22Rv1 (cell line): ENCODE results near the gene TOMM70.
"Not testable (repeated sequence)": the region's sequence is repeated elsewhere in the genome, so short reads cannot be mapped to it uniquely, and the experiment has no call there.

Experiments
- H3K27ac ChIP-seq: fragments of 450-650 bp; 2 replicates; pipeline ENCODE4 v1.5.1; 2017
- ZFX ChIP-seq: fragments of 450-650 bp; IDR thresholded peaks from 2 replicates; pipeline ENCODE4 v1.6.1; 2017; ENCODE audit warnings: antibody characterized with exemption, borderline replicate concordance
- TF ChIP-seq, protein P1 (sequence below): fragments of 450-650 bp; IDR thresholded peaks from 2 replicates; pipeline ENCODE4 v1.5.1; 2017; ENCODE audit warnings: mild to moderate bottlenecking

The TOMM70 gene

DNA sequence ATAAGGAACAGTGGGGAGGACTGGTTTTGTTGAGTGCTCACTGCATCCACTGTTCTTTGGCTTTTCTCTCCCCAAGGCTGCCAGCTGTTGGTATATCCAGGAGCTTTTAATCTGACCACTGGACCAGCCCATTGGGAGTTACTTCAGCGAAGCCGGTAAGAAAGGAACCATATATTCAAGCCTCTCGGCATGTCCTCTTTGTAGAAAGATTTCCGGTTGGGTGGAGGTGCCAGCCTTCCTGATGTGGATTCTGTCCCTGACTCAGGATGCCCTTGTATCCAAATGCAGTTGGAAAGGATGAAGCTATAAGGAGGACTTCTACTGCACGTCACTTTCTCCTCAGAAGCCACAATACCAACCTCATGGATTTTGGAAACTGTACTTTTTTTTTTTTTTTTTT lies 52.2 kb downstream of the TOMM70 start:
- TF ChIP-seq, protein P1, sequence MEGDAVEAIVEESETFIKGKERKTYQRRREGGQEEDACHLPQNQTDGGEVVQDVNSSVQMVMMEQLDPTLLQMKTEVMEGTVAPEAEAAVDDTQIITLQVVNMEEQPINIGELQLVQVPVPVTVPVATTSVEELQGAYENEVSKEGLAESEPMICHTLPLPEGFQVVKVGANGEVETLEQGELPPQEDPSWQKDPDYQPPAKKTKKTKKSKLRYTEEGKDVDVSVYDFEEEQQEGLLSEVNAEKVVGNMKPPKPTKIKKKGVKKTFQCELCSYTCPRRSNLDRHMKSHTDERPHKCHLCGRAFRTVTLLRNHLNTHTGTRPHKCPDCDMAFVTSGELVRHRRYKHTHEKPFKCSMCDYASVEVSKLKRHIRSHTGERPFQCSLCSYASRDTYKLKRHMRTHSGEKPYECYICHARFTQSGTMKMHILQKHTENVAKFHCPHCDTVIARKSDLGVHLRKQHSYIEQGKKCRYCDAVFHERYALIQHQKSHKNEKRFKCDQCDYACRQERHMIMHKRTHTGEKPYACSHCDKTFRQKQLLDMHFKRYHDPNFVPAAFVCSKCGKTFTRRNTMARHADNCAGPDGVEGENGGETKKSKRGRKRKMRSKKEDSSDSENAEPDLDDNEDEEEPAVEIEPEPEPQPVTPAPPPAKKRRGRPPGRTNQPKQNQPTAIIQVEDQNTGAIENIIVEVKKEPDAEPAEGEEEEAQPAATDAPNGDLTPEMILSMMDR = no peak
- TF ChIP-seq ZFX = no peak
- no peak overlapping the region for H3K27ac ChIP-seq

DNA sequence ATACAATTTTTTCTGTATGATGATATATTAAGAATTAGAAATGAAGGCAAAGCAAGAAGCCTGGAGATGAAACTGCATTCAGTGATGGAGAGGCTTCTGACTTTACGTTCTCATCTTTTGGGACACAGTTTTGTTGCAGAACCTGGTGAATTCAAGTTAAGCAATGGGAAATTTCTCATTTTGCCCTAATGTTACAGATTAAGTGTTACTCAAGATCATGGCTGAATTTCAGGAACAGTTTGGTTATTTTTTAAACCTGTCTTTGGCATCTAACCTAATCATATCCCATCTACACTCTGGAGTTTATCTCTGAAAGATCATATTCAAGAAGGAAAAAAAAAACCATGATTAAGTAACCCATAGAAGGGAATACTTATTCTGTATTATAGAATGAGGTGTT lies 60.4 kb downstream of the TOMM70 start:
- no peak overlapping the region for H3K27ac ChIP-seq
- TF ChIP-seq, protein P1 = no peak
- no peak for TF ChIP-seq ZFX

DNA sequence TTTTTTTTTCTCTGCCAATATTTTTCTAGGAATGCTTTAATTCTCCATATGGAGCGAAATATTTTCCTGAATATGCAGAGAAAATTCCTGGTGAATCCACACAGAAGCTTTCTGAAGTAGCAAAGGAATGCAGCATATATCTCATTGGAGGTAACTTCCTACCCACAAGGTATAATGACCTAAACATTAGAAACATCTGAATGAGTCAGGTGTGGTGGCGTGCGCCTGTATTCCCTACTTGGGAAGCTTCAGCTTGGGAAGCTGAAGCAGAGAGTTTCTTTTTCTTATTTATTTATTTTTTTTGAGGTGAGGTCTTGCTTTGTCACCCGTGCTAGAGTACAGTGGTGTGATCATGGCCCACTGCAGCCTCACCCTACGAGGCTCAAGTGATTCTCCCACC lies 61.1 kb downstream of the TOMM70 start:
- TF ChIP-seq, protein P1 = no peak
- no peak for TF ChIP-seq ZFX
- no peak overlapping the region for H3K27ac ChIP-seq

DNA sequence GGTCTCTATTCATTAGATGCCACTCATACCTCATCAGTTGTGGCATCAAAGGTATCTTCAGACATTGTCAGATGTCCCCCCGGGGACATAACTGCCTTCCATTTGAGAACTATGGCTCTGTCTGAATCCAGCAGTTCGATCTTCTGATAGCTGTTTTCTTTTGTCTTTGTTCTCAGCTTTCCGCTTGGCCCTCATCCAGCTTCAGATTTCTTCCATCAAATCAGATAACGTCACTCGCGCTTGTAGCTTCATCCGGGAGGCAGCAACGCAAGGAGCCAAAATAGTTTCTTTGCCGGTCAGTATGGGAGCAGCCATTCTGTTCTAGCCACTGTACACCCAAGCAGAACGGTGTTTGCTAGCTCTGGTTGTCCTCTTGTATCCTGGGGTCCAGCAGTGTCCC lies 62.0 kb downstream of the TOMM70 start:
- no peak for TF ChIP-seq ZFX
- TF ChIP-seq, protein P1 = no peak

DNA sequence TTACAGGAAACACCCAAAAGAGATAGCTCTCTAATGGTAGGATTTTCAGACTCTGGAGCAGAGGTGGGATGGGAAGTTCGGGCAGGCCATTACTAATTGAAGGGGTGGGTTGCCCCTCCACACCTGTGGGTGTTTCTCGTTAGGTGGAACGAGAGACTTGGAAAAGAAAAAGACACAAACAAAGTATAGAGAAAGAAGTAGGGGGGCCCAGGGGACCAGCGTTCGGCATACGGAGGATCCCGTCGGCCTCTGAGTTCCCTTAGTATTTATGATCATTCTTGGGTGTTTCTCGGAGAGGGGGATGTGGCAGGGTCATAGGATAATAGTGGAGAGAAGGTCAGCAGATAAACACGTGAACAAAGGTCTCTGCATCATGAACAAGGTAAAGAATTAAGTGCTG lies 64.7 kb downstream of the TOMM70 start:
- not testable (repeated sequence) for H3K27ac ChIP-seq

More for the DNA sequence above, 62.0 kb downstream of the TOMM70 start:
- H3K27ac ChIP-seq = no peak overlapping the region

DNA sequence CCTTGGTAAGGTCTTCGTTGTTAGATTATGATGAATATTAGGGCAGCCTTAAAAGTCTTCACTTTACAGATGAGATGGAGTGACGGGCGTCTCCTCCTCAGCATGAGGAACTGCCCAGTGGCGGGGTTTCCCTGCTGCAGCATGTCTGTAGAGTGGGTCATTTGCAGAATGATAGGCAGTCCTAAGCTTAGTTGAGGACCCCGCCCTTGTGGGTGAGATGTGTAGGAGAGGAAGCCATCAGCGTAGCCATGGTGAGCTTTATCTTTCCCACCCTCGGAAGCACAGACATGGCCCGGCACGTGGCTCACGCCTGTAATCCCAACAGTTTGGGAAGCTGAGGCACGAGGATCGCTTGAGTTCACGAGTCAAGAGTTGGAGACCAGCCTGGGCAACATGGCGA lies 65.5 kb downstream of the TOMM70 start:
- TF ChIP-seq, protein P1 = no peak
- TF ChIP-seq ZFX = no peak
- H3K27ac ChIP-seq = peak overlapping the region; percentile 79

DNA sequence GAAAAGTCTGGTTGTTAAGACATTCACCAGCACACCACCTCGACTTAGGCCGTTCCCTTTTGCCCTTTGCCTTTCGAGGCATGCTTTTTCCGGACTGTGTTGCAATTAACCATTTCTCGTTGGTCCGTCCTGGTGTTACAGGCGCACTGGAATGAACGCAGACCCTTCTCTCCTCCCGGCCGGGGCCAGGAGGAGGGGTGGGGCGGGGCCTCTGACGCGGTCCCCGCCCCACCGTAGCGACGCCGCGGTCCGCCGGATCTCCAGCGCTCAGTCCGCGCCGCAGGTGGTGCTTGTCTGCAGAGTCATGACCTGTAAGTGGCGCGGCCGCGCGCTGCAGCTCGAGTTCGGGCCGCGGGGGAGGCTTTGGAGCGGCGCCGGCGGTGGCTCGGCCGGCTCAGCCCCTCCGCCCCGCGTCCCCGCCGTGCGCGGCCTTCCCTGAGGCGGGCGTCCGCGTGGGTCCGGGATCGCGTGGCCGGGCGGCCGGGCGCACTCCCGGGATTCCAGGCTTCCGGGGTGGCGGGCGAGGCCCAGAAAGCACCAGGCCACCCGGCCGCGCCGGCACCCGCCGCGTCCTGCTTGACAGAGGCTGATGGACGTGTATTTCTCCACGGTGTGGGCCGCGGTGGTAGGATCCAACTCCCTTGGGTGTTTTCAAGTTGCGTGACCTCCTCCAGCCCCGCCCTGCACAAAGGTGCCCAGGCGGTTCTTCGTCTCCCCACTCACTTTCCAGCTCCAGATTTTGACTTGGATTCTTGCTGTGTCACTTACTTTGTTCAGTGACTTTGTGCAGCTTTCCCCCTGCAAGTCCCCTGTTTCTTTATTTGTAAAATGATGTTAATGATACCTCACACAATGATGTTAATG lies 66.2 kb downstream of the TOMM70 start, which contains the start of gene NIT2:
TSS of gene NIT2 (plus strand) at position 270 of the 864 bp plus-strand sequence. CDS start at position 305, 35 bp downstream.
- TF ChIP-seq, protein P1 = 0 out of 2 replicates have a peak, but pooled peaks have one; percentile 16
- TF ChIP-seq ZFX = no peak
- H3K27ac ChIP-seq = peak within 1 kb of the TSS; percentile 79
